PC-9 (cell line): ENCODE data around the gene INAFM2. TPM values are rescaled to one million over a fixed set of nuclear protein-coding genes. Genes with fewer than 3 reads are reported as not detected.

Experiments
- BruUV-seq: library from RNA; stranded (reverse); fragments of 400-500 nt; replicated peaks from 2 replicates; lab custom pipeline; 2021; lab: Mats Ljungman, UMichigan
- CTCF ChIA-PET: fragments of 300-600 bp; sonication (Branson Sonifier 250); formaldehyde crosslinking; loops from one replicate; lab custom pipeline; 2022; ENCODE audit warnings: antibody characterized with exemption; lab: Charles Lee
- POLR2A ChIA-PET: fragments of 300-600 bp; sonication (Branson Sonifier 250); formaldehyde crosslinking; loops from one replicate; lab custom pipeline; 2022; ENCODE audit warnings: antibody characterized with exemption; ENCODE audit not compliant: unreplicated experiment; lab: Charles Lee
- DNase-seq, 2 experiments: peaks; one replicate each; pipeline versions ENCODE4 v3.0.0 to v3.0.0-alpha.2; 2015 to 2022; ENCODE audit warnings: mixed read lengths in 1 of 2
- H2AFZ ChIP-seq: fragments of 200-600 bp; sonication (generic); 2 replicates; pipeline ENCODE4 v1.8.1; 2017; ENCODE audit warnings: antibody characterized with exemption
- H3F3A ChIP-seq: fragments of 200-600 bp; sonication (generic); 2 replicates; pipeline ENCODE4 v1.8.1; 2017; ENCODE audit warnings: antibody characterized with exemption, mild to moderate bottlenecking, low read depth; ENCODE audit not compliant: insufficient read depth
- H3K27ac ChIP-seq: fragments of 200-600 bp; sonication (generic); 2 replicates; pipeline ENCODE4 v1.6.1; 2016; ENCODE audit warnings: mixed run types
- H3K27me3 ChIP-seq: fragments of 200-600 bp; sonication (generic); 2 replicates; pipeline ENCODE4 v1.6.1; 2016; ENCODE audit warnings: low read depth, mixed run types; ENCODE audit not compliant: insufficient read depth
- H3K36me3 ChIP-seq: fragments of 200-600 bp; sonication (generic); 2 replicates; pipeline ENCODE4 v1.6.1; 2016; ENCODE audit warnings: low read depth, mixed run types
- H3K4me1 ChIP-seq: fragments of 200-600 bp; sonication (generic); replicated peaks from 2 replicates; pipeline ENCODE4 v1.6.1; 2016; ENCODE audit warnings: mixed run types; ENCODE audit not compliant: insufficient read depth
- H3K4me2 ChIP-seq: fragments of 200-600 bp; sonication (generic); 2 replicates; pipeline ENCODE4 v1.6.1; 2017; ENCODE audit warnings: mixed run types
- H3K4me3 ChIP-seq: fragments of 200-600 bp; sonication (generic); 2 replicates; pipeline ENCODE4 v1.6.1; 2016; ENCODE audit warnings: mixed run types
- H3K79me2 ChIP-seq: fragments of 200-600 bp; sonication (generic); 2 replicates; pipeline ENCODE4 v1.6.1; 2017; ENCODE audit warnings: low read depth, mixed run types
- H3K9me2 ChIP-seq: fragments of 200-600 bp; sonication (generic); 2 replicates; pipeline ENCODE4 v1.8.1; 2017; ENCODE audit warnings: mild to moderate bottlenecking; ENCODE audit not compliant: insufficient read depth
- H3K9me3 ChIP-seq: fragments of 200-600 bp; sonication (generic); 2 replicates; pipeline ENCODE4 v1.8.1; 2016; ENCODE audit warnings: low read depth; ENCODE audit not compliant: insufficient read depth
- H4K20me1 ChIP-seq: fragments of 200-600 bp; sonication (generic); 2 replicates; pipeline ENCODE4 v1.8.1; 2017; ENCODE audit not compliant: insufficient read depth
- EZH2 ChIP-seq: fragments of 200-600 bp; sonication (generic); IDR thresholded peaks from 2 replicates; pipeline ENCODE4 v1.8.0; 2017; ENCODE audit warnings: antibody characterized with exemption, low read depth
- intact Hi-C: fragments of 100-400 bp; cut with micrococcal nuclease; formaldehyde crosslinking; loops from one replicate; pipeline ENCODE4 v1.10.0; 2022; ENCODE audit not compliant: unreplicated experiment
- total RNA-seq: library from RNA; stranded (reverse); gene quantifications from 2 replicates; pipeline ENCODE4 v1.2.3, GENCODE V29; 2021
- TF ChIP-seq, protein P1 (sequence below): fragments of 200-600 bp; sonication (generic); conservative IDR thresholded peaks from 2 replicates; pipeline ENCODE4 v1.6.1; 2017; ENCODE audit warnings: mixed run types, antibody characterized with exemption, mild to moderate bottlenecking, moderate library complexity

Gene INAFM2
- total RNA-seq, 1 experiment from 2014 or later: 2.4 TPM

DNA sequence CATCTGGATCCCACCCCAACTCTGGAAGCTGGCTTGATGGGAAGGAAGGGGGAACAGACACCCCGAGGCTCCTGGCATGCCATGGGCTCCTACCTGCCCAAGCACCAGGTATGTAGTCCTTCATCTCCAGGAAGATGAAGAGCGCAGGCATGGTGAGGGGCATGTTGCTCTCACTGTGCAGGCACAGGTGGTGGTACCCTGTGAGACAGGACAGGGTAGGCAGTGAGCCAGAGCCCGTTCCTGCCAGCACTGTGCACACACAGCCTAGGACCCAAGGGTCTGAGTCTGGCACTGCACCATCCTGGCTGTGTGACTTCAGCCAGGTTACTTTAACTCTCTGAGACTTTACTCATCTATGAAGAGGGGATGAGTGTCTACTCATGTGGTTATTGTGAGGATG, 31.2 kb upstream of the INAFM2 start:
- DNase-seq: no peak
- H3K4me3 ChIP-seq: no peak overlapping the region
- no peaks in the 10 kb centered on the region for H3K79me2 ChIP-seq
- intact Hi-C loops: no loop called here
- ChIA-PET POLR2A (no interaction called here), CTCF (no interaction called here)
- TF ChIP-seq, protein P1, sequence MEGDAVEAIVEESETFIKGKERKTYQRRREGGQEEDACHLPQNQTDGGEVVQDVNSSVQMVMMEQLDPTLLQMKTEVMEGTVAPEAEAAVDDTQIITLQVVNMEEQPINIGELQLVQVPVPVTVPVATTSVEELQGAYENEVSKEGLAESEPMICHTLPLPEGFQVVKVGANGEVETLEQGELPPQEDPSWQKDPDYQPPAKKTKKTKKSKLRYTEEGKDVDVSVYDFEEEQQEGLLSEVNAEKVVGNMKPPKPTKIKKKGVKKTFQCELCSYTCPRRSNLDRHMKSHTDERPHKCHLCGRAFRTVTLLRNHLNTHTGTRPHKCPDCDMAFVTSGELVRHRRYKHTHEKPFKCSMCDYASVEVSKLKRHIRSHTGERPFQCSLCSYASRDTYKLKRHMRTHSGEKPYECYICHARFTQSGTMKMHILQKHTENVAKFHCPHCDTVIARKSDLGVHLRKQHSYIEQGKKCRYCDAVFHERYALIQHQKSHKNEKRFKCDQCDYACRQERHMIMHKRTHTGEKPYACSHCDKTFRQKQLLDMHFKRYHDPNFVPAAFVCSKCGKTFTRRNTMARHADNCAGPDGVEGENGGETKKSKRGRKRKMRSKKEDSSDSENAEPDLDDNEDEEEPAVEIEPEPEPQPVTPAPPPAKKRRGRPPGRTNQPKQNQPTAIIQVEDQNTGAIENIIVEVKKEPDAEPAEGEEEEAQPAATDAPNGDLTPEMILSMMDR: no peak
- TF ChIP-seq EZH2: no peak
- no peaks in the 10 kb centered on the region for H4K20me1 ChIP-seq
- H2AFZ ChIP-seq: no peak overlapping the region
- H3K9me3 ChIP-seq: no peaks in the 10 kb centered on the region
- no peaks in the 10 kb centered on the region for H3F3A ChIP-seq
- H3K9me2 ChIP-seq: no peaks in the 10 kb centered on the region
- no peaks in the 10 kb centered on the region for H3K27me3 ChIP-seq
- H3K4me2 ChIP-seq: no peak overlapping the region
- no peaks in the 10 kb centered on the region for H3K4me1 ChIP-seq
- H3K27ac ChIP-seq: no peak overlapping the region
- no peaks in the 10 kb centered on the region for H3K36me3 ChIP-seq
- no TSS peak for BruUV-seq

DNA sequence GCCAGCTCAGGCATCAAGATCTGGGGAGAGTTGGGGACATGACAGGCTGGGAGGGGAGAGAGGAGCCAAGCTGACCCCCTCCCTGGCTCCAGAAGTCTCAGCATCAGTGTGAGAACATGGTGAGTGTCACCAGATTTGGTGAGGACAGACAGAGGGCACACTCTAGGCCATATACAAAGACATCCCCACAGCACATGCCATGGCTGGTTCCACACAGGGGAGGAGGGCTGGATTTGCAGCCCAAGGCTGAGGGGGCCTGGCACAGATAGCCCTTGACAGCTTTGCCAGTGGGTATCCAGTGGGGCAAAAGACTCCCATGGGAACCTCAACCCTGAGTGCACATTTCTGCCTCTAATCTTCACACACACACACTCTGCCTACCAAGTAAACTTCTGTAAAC, 30.5 kb upstream of the INAFM2 start:
- Histone ChIP-seq H3K4me3 (no peak overlapping the region), H3K4me1 (no peaks in the 10 kb centered on the region), H4K20me1 (no peaks in the 10 kb centered on the region), H3K27me3 (no peaks in the 10 kb centered on the region), H3K79me2 (no peaks in the 10 kb centered on the region), H3K9me2 (no peaks in the 10 kb centered on the region), H3K4me2 (no peak overlapping the region), H2AFZ (no peak overlapping the region), H3K27ac (no peak overlapping the region), H3F3A (no peaks in the 10 kb centered on the region), H3K9me3 (no peaks in the 10 kb centered on the region), H3K36me3 (no peaks in the 10 kb centered on the region)
- no TSS peak for BruUV-seq
- CTCF ChIA-PET: no interaction called here
- POLR2A ChIA-PET: no interaction called here
- no peak for DNase-seq
- TF ChIP-seq, protein P1: no peak
- intact Hi-C loops: no loop called here

DNA sequence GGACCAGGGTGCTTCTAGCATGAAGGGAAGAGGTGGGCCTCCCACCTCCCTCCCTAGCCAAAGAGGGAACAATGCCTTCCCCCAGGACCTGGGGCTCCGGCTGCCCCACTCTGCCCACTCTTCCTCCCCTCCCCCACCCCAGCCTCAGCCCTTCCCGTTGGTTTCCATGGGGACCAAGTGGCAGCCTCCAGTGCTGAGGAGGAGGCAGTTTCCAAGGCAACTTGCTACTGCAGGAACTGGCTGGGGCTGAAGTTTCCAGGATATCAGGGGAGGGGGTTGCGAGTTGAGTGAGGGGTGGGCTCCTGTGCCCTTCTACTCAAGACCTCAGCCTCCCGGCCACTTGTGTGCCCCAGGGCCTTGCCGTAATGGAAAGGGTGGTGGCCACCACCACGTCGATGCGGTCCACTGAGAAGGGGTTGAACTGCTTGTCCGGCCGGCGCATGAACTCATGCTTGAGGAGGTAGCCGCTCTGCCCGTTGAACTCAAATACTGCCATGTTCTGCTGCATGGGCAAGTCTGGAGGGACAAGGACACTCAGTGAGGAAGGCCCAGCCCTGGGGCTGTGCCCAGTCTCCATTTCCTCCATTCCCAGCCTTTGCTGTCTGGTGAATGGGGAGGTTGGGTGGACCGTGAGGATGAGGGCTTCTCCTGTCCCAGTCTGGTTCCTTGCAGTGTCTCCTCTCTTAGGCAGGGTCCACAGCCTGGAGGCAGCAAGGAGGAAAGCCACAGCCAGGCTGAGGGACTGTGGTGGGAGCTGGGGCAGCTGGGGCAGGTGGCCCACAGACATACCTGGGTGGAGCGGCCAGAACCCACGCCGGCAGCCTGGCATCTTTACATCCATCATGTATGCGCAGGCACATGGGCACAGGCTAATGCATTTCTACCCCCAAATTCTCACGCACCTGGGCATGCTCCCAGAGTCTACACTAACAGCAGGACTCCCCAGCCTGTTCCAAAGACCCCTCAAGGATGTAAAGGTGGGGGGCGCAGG, 29.3 kb upstream of the INAFM2 start:
- Histone ChIP-seq H2AFZ (no peak overlapping the region), H3K27me3 (no peaks in the 10 kb centered on the region), H3K9me3 (no peaks in the 10 kb centered on the region), H3K4me3 (no peak overlapping the region), H3K9me2 (no peaks in the 10 kb centered on the region), H3K4me2 (no peak overlapping the region), H3K4me1 (no peaks in the 10 kb centered on the region), H3K79me2 (no peaks in the 10 kb centered on the region), H3F3A (no peaks in the 10 kb centered on the region), H3K36me3 (no peaks in the 10 kb centered on the region), H3K27ac (no peak overlapping the region), H4K20me1 (no peaks in the 10 kb centered on the region)
- ChIA-PET POLR2A (no interaction called here), CTCF (interaction anchor here (0.6 kb wide), 1 partner anchor 143 kb away, joined by 3 read pairs; no protein-coding TSS in a partner anchor)
- no peak for DNase-seq
- intact Hi-C loops: no loop called here
- BruUV-seq: no TSS peak
- TF ChIP-seq EZH2: no peak
- TF ChIP-seq, protein P1: no peak
